Sigmoid colon (tissue), 7 donors: ENCODE measurements around the gene TMEM125. TPM values are rescaled to one million over a fixed set of nuclear protein-coding genes. Genes with fewer than 3 reads are reported as not detected.

Experiments
- DNase-seq: peaks from one replicate; pipeline ENCODE4 v3.0.0-alpha.2; 2019
- H3K27ac ChIP-seq, 4 donors: fragments of 200-600 bp; sonication (generic); one replicate each; pipeline ENCODE4 v1.5.1; 2016 to 2019; ENCODE audit warnings: mild to moderate bottlenecking in 1 of 4
- H3K27me3 ChIP-seq, 3 donors: fragments of 200-600 bp; sonication (generic); one replicate each; pipeline ENCODE4 v1.5.1; 2019; ENCODE audit warnings: mild to moderate bottlenecking in 1 of 3
- H3K36me3 ChIP-seq, 4 donors: fragments of 200-600 bp; sonication (generic); one replicate each; pipeline ENCODE4 v1.5.1; 2016 to 2019
- H3K4me1 ChIP-seq, 4 donors: fragments of 200-600 bp; sonication (generic); one replicate each; pipeline ENCODE4 v1.5.1; 2017 to 2019
- H3K4me3 ChIP-seq, 4 donors: fragments of 200-600 bp; sonication (generic); one replicate each; pipeline ENCODE4 v1.5.1; 2017 to 2019; ENCODE audit warnings: mild to moderate bottlenecking in 2 of 4, moderate library complexity in 1 of 4
- H3K9me3 ChIP-seq, 4 donors: fragments of 200-600 bp in 3 of 4; sonication (generic) in 3 of 4; one replicate each; pipeline versions ENCODE4 v1.5.1 to v1.6.1; 2013 to 2019
- CTCF ChIP-seq, 4 experiments: fragments of 450-650 bp in 3 of 4; fragments of 200-600 bp in 1 of 4; IDR thresholded peaks; one replicate each; pipeline ENCODE4 v1.5.1; 2016 to 2019; ENCODE audit warnings: antibody characterized with exemption in 4 of 4, mild to moderate bottlenecking in 3 of 4, moderate library complexity in 2 of 4
- EP300 ChIP-seq, 4 donors: sonication (generic); formaldehyde crosslinking; IDR thresholded peaks; one replicate each; pipeline ENCODE4 v1.6.1; 2017; ENCODE audit warnings: antibody characterized with exemption in 4 of 4
- POLR2A ChIP-seq, 2 donors: fragments of 450-650 bp; IDR thresholded peaks; one replicate each; pipeline ENCODE4 v1.6.1; 2016; ENCODE audit warnings: antibody characterized with exemption in 2 of 2, mild to moderate bottlenecking in 2 of 2, moderate library complexity in 2 of 2
- POLR2AphosphoS5 ChIP-seq, 4 donors: sonication (generic); formaldehyde crosslinking; IDR thresholded peaks; one replicate each; pipeline ENCODE4 v1.6.1; 2017; ENCODE audit warnings: antibody characterized with exemption in 4 of 4
- WGBS, 2 donors: extraction: QIAGEN DNeasy Blood & Tissue Kit; methylation state at CpG; one replicate each; pipeline ENCODE4 v1.1.7; 2013; 5-methylcytosine and 5-hydroxymethylcytosine counted together
- intact Hi-C: fragments of 100-400 bp; cut with DNase I; formaldehyde crosslinking; loops from one replicate; pipeline ENCODE4 v1.15.1; 2023
- polyA plus RNA-seq, 3 donors: library from polyadenylated mRNA; stranded (reverse); fragments of 200-250 nt; gene quantifications; one replicate each; pipeline ENCODE4 v1.2.3, GENCODE V29; 2013
- total RNA-seq, 4 donors: library from RNA; depleted of rRNA; stranded (reverse); fragments of >200 nt; gene quantifications; one replicate each; pipeline ENCODE4 v1.1.0, GENCODE V29; 2016
- donor health status: healthy with polysubstance abuse.
- donor health status: Bipolar disorder and iron deficiency.
- donor health status: healthy.

TMEM125 gene
- total and polyA plus RNA-seq, 7 donors, result 29.4 to 41.7 (median 29.6) TPM; not detected in 4

- intact Hi-C loops, result loop anchor here (10.0 kb wide), 1 partner anchor 1389 kb away; no protein-coding TSS in a partner anchor
These were observed 24.3 kb downstream of the TMEM125 start for GRCh38 chr1:43293896-43294760.

GRCh38 chr1:43294761-43295160 is 25.0 kb downstream of the TMEM125 start:
- Histone ChIP-seq H3K4me1 (peaks cover 0 to 28% (median 24%) of the 10 kb centered on the region in 4 donors), H3K27me3 (no peaks in the 10 kb centered on the region), H3K9me3 (no peaks in the 10 kb centered on the region), H3K36me3 (no peaks in the 10 kb centered on the region), H3K4me3 (no peak overlapping the region), H3K27ac (peak overlapping the region; percentile 32 to 66 (median 64))
- no peak for DNase-seq
- 87 to 92% methylated on average over 8 of the region's 8 CpGs for WGBS, 2 donors
- intact Hi-C loops, result loop anchor here (10.0 kb wide), 1 partner anchor 1390 kb away; no protein-coding TSS in a partner anchor
- no peak for TF ChIP-seq CTCF (IDR thresholded peaks at IDR 0.05)
- no peak for TF ChIP-seq POLR2A (IDR thresholded peaks at IDR 0.05)
- TF ChIP-seq EP300 (IDR thresholded peaks at IDR 0.05), result no peak
- TF ChIP-seq POLR2AphosphoS5 (IDR thresholded peaks at IDR 0.05), result no peak

More at GRCh38 chr1:43293896-43294760, 24.3 kb downstream of the TMEM125 start:
- TF ChIP-seq POLR2AphosphoS5 (IDR thresholded peaks at IDR 0.05) (peak in 1 of 4 donors; percentile 57), CTCF (IDR thresholded peaks at IDR 0.05) (no peak)
- Histone ChIP-seq H3K27ac (peak overlapping the region; percentile 32 to 66 (median 64)), H3K4me3 (no peak overlapping the region), H3K9me3 (no peaks in the 10 kb centered on the region), H3K27me3 (no peaks in the 10 kb centered on the region), H3K36me3 (no peaks in the 10 kb centered on the region), H3K4me1 (peaks cover 0 to 28% (median 24%) of the 10 kb centered on the region in 4 donors)
- DNase-seq, result no peak
- 49 to 74% methylated on average over 7 of the region's 7 CpGs for WGBS, 2 donors

GRCh38 chr1:43296207-43296606 is 26.4 kb downstream of the TMEM125 start:
- no peaks in the 10 kb centered on the region for H3K36me3 ChIP-seq
- peak overlapping the region; percentile 32 to 66 (median 64) for H3K27ac ChIP-seq
- no peaks in the 10 kb centered on the region for H3K27me3 ChIP-seq
- H3K9me3 ChIP-seq, result no peaks in the 10 kb centered on the region
- DNase-seq, result no peak
- no peak overlapping the region for H3K4me3 ChIP-seq
- TF ChIP-seq POLR2AphosphoS5 (IDR thresholded peaks at IDR 0.05), result no peak
- no peak for TF ChIP-seq EP300 (IDR thresholded peaks at IDR 0.05)
- TF ChIP-seq CTCF (IDR thresholded peaks at IDR 0.05), result no peak
- no peak for TF ChIP-seq POLR2A (IDR thresholded peaks at IDR 0.05)
- intact Hi-C loops, result loop anchor here (10.0 kb wide), 1 partner anchor 1391 kb away; no protein-coding TSS in a partner anchor
- 69 to 71% methylated on average over 1 of the region's 1 CpG for WGBS, 2 donors
- peaks cover 0 to 28% (median 24%) of the 10 kb centered on the region in 4 donors for H3K4me1 ChIP-seq

GRCh38 chr1:43298055-43298454 is 28.3 kb downstream of the TMEM125 start:
- WGBS, 2 donors, result 88 to 94% methylated on average over 1 of the region's 1 CpG
- Histone ChIP-seq H3K9me3 (no peaks in the 10 kb centered on the region), H3K4me1 (peaks cover 0 to 28% (median 24%) of the 10 kb centered on the region in 4 donors), H3K36me3 (no peaks in the 10 kb centered on the region), H3K27me3 (no peaks in the 10 kb centered on the region), H3K4me3 (no peak overlapping the region), H3K27ac (no peak overlapping the region)
- no peak for TF ChIP-seq EP300 (IDR thresholded peaks at IDR 0.05)
- no peak for TF ChIP-seq POLR2A (IDR thresholded peaks at IDR 0.05)
- no peak for TF ChIP-seq CTCF (IDR thresholded peaks at IDR 0.05)
- TF ChIP-seq POLR2AphosphoS5 (IDR thresholded peaks at IDR 0.05), result no peak
- DNase-seq, result no peak
- intact Hi-C loops, result loop anchor here (10.0 kb wide), 1 partner anchor 1393 kb away; no protein-coding TSS in a partner anchor
